Fibroblast of skin of left biceps (primary cell): Measurements from ENCODE around the gene MCEMP1.
"Not testable (repeated sequence)": the region's sequence is repeated elsewhere in the genome, so short reads cannot be mapped to it uniquely, and the experiment has no call there.

Source experiments
- DNase-seq, 2 experiments: peaks; one replicate each; pipeline ENCODE4 v3.0.0-alpha.2; 2013; ENCODE audit warnings: low read depth in 2 of 2

The MCEMP1 gene

DNA sequence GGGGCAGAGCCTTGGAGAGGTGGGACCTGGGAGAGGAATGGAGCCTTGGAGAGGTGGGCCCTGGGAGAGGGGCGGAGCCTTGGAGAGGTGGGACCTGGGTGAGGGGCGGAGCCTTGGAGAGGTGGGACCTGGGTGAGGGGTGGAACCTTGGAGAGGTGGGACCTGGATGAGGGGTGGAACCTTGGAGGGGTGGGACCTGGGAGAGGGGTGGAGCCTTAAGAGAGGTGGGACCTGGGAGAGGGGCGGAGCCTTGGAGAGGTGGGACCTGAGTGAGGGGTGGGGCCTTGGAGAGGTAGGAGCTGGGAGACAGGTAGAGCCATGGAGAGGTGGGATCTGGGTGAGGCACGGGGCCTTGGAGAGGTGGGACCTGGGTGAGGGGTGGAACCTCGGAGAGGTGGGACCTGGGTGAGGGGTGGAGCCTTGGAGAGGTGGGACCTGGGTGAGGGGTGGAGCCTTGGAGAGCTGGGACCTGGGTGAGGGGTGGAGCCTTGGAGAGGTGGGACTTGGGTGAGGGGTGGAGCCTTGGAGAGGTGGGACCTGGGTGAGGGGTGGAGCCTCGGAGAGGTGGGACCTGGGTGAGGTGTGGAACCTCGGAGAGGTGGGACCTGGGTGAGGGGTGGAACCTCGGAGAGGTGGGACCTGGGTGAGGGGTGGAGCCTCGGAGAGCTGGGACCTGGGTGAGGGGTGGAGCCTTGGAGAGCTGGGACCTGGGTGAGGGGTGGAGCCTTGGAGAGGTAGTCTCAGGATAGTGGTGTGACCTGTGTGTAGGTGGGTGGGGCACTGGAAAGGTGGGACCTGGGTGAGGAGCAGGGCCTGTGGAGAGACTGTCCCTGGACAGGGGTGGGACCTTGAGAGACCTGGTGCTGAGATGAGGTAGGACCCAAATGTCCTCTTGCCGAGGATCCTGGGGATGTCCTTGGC is 33.0 kb upstream of the MCEMP1 start:
- DNase-seq = not testable (repeated sequence)

DNA sequence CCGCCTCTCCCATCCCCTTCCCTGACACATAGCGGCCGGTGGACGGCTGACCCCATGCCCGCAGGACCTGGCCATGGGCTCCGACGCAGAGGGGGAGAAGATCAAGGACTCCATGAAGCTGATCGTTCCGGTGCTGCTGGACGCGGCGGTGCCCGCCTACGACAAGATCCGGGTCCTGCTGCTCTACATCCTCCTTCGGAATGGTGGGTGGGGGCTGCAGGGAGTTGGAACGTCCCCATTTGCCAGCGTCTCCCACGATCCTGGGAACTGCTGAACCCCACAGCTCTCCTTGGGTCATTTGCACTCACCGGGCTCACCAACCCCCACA is 32.4 kb upstream of the MCEMP1 start:
- DNase-seq = no peak

DNA sequence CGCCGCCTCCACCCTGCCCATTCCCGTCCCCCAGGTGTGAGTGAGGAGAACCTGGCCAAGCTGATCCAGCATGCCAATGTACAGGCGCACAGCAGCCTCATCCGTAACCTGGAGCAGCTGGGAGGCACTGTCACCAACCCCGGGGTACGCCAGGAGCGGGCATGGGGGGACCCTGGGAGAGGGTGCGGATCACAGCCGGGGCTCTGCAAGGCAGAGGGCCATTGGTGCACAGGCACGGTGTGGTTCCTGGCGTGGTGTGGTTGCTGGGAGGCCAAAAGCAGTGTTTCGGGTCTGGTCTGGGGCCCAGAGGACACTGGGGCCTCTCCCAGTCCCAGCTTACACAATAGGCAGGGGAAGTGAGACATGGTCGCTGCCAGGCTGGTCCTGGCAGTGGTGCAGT is 31.7 kb upstream of the MCEMP1 start:
- no peak for DNase-seq

DNA sequence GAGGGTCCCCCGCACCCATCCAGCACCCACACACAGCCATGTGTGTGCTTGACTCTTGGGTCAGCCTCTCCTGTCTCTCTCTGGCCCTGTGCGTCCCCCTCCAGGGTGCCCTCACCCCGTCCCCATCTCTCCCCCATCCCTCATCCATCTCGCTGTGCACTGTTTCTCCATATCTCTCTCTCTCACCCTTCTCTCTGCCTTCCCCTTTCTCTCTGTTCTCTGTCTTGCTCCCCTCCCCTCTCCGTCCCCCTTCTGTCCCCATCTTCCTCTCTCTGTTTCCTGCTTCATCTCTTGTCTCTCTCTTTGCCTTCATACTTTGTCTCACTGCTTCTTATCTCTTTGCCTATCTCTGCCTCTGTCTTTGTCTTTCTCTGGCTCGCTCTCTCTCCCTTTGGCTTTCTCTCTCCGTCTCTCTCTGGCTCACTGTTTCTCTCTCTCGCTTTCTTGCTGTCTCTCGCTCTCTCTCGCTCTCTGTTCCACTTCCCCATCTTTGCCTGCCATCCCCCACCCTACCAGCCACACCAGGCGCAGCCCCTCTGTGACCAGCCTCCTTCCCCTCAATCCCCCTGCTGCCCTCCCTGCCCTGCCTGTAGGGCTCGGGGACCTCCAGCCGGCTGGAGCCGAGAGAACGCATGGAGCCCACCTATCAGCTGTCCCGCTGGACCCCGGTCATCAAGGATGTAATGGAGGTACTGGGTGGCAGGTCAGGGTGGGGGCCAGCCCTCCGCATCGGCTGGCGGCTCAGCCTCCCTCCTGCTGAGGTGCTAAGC is 31.0 kb upstream of the MCEMP1 start:
- no peak for DNase-seq

DNA sequence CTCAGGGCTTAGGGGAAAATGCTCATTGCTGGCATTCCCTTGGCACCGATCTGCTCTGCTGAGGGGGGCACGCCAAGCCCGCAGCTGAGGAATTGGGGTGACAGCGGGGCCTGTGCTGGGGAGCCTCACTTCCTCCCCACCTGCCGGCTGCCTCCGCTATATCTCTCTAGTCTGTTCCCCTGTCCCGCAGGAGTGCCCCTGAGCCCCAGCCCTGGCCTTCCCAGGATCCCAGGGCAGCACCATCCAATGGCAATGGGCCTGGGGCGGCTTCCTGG is 30.5 kb upstream of the MCEMP1 start:
- DNase-seq = no peak

DNA sequence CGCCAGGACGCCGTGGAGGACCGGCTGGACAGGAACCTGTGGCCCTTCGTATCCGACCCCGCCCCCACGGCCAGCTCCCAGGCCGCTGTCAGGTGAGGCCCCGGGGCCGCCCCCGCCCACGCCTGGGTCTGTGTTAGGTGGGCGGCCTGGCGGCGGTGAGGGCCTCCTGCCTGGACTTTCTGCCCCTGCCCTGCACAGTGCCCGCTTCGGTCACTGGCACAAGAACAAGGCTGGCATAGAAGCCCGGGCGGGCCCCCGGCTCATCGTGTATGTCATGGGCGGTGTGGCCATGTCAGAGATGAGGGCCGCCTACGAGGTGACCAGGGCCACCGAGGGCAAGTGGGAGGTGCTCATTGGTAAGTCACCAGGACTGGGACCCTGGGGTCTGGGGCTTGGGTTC is 29.7 kb upstream of the MCEMP1 start:
- no peak for DNase-seq

DNA sequence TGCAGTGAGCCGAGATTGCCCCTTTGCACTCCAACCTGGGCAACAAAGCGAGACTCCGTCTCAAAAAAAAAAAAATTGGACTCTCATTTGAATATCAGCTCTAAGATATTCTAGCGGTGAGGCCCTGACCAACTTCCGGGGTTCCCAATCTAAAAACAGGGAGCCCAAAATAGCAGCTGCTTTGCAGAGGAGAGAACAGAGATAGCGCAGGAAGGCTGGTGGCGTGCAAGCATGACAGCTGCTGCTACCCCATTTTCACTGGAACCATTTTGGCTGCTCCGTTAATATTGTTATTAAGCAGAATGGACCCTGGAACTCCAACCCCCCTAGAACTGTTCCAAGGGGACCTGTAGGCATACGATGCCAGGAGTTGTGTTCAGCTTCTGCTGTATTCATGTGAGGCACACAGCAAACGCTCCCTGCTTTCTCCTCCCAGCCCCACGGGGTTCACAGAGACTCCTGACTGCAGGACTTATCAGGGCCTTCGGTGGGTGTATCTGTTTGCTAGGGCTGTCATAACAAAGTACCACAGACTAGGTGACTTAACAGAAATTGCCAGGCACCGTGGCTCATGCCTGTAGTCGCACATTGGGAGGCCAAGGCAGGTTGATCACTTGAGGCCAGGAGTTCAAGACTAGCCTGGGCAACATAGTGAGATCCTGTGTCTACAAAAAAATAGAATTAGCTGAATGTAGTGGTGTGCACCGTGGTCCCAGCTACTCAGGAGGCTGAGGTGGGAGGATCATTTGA is 28.4 kb upstream of the MCEMP1 start:
- DNase-seq = no peak

DNA sequence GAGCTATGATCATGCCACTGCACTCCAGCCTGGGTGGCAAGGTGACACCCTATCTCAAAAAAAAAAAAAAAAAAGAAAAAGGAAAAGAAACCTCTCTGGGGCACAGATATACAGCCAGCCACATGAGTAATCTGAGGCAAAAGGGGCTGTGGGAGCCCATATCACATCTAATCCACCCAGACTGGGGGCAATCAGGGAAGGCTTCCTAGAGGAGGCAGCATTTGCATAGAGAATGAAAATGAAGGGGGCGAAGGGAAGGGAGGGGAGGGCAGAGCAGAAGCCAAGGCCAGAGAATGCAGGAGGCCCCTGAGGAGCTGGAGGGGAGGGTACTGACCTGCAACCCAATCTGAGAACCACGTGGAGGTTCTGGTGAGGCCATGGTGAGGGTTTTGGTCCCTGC is 26.7 kb upstream of the MCEMP1 start:
- no peak for DNase-seq

DNA sequence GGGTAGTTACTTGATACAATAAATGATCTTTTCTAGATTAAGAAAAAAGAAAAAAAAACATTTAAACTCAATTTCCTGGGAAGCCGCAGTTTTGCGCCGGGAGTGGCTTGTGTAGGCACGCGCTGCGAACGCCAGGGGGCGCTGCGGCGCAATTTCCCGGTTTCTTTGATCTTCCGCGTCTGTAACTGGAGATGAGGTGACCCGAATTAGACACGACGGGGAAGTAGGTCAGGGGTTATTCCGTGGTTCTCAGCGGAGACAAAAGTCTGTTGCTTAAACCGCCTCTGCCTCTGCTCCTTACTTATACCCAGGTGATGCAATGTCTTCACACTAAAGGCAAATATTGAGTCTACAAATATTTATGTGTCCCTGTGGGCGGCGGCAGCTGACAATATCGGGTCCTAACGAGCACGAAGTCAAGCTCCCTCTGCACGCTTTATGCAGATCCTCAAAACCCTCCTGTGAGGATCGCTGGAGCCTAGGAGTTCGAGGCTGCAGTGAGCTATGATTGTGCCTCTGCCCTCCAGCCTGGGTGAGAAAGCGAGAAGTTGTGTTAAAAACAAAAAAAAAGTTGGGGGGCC is 24.7 kb upstream of the MCEMP1 start:
- DNase-seq = peak in 1 of 2 experiments; percentile 23

DNA sequence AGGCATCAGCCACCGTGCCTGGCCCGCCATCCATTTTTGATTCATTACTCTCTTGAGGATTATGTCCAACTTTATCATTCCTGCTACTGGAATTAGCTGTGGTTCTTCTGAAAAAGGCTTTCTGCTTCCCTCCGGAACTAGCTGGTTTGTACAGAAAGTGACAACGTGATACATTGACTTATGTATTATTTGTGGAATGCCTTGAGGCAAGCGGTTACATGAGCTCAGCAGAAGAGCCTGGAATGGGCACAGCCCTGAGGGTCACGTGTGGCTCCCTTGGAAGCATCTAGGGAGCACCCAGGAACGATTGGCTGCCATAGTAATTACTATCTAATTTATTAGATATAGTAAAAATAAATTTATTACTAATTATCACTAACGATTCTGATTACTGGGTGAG is 22.5 kb upstream of the MCEMP1 start:
- DNase-seq = no peak

DNA sequence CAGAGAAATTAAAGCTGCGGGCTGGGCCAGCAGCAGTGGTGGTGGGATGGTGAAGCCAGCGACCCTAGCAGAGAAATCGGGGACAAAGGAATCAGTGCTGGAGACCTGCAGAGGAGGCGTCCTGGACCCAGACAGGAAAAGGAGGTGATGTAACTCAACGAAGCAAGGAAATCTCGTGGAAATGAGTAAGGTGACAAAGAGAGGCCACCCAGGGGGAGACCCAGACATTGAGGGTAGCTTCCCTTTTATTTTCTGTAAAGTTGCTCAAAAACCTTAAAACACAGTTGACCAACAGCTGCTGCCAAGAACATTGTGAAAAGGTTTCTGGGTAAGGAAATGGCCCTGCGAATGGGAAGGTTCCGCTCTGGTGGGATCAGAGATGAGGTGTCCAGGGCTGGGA is 21.3 kb upstream of the MCEMP1 start:
- DNase-seq = no peak

DNA sequence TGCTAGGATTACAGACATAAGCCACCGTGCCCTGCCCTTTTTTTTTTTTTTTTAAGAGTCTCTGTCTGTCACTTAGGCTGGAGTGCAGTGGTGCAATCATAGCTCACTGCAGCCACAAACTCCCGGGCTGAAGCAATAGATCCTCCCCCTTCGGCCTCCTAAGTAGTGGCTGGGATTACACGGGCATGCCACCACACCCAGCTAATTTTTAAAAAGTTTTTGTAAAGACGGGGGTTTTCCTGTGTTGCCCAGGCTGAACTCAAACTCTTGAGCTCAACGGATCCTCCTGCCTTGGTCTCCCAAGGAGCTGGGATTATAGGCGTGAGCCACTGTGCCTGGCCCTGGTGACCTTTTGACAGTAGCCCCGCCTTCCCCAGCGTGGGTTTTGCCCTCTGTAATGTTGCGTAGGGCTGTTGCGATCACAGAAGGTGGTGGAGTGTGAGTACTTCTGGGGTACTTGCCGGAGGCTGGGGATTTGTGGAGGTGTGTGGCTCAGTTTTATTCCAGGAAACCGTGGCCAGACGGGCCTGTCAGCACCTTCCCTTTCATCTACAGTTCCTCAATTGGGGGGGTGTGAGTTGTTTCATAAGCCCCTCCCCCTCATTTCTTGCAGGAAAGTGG is 19.6 kb upstream of the MCEMP1 start:
- DNase-seq = no peak

DNA sequence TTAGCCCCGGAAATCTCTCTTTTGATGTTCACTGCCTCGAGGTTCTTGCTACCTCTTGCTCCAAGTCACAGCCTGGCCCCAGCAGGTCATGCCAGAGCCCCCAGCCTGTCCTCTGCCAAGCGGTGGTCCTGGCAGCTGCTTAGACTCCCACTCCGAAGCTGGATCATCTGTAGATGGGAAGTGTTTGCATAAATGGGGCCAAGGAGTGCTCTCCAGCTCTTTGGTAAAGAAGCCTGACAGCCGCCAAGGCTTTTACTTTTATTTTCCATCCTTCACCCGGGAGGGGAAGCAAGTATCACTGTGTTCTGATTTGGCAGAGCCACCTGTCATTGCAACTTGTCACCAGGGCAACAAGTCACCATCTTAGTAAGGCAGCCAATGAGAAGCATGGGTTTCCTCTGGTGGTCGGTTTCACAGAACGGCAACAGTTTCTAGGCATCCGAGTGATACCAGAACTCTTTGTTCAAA is 18.6 kb upstream of the MCEMP1 start:
- no peak for DNase-seq

DNA sequence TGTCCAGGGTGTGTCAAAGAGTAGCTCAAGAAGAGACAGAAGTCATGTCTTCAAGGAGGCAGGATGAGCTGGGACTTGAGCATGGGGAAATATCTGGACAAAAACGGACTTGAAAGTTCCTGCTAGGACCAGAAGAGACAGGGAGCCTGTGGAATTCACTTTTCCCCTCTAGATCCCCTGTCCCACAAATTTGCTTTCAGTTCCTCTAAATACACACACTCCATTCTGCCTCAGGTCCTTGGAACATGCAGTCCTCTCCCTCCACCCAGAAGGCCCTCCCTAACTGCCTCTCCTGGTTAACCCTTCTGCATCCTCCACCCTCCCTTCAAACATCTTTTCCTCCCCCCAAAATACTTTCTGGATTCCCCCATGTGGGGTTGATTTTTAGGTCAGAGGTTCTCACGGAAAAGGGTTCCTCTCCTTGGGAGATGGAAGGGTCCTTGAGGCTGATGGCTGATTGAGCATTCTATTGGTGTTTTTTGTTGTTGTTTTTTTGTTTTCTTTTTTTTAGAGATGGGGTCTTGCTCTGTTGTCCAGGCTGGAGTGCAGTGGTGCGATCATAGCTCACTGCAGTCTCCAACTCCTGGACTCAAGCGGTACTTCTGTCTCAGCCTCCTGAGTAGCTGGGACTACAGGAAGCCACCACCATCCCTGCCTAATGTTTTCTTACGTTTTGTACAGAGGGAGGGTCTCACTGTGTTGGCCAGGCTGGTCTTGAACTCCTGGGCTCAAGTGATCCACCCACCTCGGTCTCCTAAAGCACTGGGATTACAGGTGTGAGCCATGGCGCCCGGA is 14.9 kb upstream of the MCEMP1 start:
- no peak for DNase-seq

DNA sequence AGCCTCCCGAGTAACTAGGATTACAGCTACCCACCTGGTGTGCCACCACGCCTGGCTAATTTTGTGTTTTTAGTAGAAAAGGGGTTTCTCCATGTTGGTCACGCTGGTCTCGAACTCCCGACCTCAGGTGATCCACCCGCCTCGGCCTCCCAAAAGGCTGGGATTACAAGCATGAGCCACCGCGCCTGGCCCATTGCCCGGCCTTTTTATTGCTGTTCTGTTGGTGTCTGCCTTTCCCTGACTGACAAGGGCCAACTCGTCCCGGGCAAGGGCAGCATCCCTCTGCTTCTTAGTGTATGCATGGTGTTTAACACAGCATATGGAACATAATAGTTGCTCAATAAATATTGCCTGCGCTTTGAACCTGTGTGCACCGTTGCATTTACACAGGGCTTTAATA is 14.2 kb upstream of the MCEMP1 start:
- no peak for DNase-seq

DNA sequence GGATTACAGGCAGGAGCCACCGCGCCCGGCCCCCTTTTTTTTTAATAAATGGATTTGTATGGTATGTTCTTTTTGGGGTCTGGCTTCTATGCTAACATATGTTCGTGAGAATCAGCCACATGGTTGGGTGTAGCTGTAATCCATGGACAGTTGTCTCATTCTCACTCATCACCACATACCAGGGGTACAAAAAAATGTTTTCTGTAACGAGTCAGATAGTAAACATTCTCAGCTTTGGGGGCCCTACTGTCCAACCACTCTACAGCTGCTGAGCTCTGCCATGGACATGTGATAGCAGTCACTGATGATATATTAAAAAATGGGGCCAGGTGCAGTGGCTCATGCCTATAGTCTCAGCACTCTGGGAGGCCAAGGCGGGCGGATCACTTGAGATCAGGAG is 13.2 kb upstream of the MCEMP1 start:
- DNase-seq = no peak

DNA sequence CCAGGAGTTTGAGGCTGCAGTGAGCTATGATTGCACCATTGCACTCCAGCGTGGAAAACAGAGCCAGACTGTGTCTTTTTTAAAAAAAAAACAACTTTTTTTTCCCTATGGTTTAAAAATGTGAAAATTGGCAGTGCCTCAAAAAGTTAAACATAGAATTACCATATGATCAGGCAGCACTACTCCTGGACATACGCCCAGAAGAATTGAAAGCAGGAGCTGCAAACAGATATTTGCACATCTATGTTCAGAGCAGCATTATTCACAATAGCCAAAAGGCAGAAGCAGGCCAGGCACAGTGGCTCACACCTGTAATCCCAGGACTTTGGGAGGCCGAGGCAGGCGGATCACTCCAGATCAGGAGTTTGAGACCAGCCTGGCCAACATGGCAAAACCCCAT is 11.8 kb upstream of the MCEMP1 start:
- DNase-seq = peak; percentile 56 to 72

DNA sequence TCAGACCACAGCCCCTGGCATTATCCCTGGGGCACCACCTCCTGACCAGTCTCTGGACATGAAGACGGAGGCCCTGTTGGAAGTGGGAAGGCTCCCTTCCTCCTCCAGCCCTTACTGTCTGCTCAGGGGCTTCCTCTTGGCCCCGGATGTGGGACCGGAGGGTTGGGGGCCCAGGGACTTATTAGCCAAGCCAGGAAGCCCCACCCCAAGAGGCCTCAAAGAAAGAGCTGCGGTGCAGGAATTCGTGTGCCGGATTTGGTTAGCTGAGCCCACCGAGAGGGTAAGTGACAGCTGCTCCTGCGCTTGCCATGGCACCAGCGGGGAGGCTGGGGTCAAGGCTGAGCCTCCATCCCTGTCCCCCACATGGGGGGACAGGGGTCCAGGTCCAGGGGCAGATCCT is 8.0 kb upstream of the MCEMP1 start, which contains the start of gene RETN:
TSS of gene RETN (plus strand) at position 208 of the 400 bp plus-strand sequence. CDS start 278 bp downstream, outside the sequence.
- no peak for DNase-seq

DNA sequence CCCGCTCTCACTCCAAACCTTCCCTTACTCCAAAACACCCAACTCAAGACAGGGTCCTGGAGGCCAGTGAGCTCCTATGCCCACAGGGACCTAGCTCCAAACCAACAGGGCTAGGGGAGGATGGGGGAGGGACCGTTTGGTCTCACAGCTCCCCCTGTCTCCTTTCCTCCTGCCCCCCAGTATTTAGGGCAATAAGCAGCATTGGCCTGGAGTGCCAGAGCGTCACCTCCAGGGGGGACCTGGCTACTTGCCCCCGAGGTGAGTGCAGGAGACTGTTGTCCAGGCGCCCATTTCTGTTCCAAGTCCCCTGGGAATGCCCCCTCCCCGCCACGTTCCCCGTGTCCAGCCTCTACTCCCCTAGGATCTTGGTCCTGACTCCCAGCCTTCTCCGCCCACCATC is 7.2 kb upstream of the MCEMP1 start:
- DNase-seq = no peak

DNA sequence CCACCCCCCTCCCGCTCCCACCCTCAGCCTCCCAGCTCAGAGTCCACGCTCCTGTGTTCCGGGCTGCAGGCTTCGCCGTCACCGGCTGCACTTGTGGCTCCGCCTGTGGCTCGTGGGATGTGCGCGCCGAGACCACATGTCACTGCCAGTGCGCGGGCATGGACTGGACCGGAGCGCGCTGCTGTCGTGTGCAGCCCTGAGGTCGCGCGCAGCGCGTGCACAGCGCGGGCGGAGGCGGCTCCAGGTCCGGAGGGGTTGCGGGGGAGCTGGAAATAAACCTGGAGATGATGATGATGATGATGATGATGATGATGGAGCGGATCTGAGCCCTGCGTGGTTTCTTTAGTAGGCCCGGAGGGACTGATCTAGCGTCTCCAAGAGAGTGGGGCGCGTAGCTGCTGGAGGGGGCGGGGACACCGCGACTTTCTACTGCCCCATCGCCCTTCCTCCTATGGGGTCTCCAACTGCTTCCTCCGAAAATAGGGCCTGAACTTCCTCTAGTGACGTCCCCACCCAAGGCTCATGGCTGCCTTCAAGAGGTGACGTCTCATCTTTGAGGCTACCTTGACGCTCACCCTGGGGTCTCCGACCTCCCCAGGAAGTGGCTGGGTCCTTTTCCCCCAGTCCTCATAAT is 6.6 kb upstream of the MCEMP1 start:
- DNase-seq = no peak
